Uterus (tissue), 4 donors: ENCODE results near the gene SPAG8. TPM values are rescaled to one million over a fixed set of nuclear protein-coding genes. Genes with fewer than 3 reads are reported as not detected.

Experiments used
- DNase-seq, 2 donors: peaks; one replicate each; pipeline ENCODE4 v3.0.0-alpha.2; 2019 to 2020
- H3K27ac ChIP-seq, 2 donors: fragments of 200-600 bp; sonication (generic); 1 replicate in 1 of 2; 2 replicates in 1 of 2; pipeline ENCODE4 v1.5.1; 2016 to 2018
- H3K27me3 ChIP-seq, 2 donors: fragments of 200-600 bp; sonication (generic); one replicate each; pipeline ENCODE4 v1.5.1; 2018 to 2019; ENCODE audit warnings: control low read depth in 1 of 2
- H3K36me3 ChIP-seq, 2 donors: fragments of 200-600 bp; sonication (generic); one replicate each; pipeline ENCODE4 v1.5.1; 2019; ENCODE audit warnings: control low read depth in 1 of 2
- H3K4me1 ChIP-seq, 2 donors: fragments of 200-600 bp; sonication (generic); one replicate each; pipeline ENCODE4 v1.5.1; 2018 to 2019; ENCODE audit warnings: control low read depth in 1 of 2
- H3K4me3 ChIP-seq, 2 donors: fragments of 200-600 bp; sonication (generic); 1 replicate in 1 of 2; 2 replicates in 1 of 2; pipeline ENCODE4 v1.5.1; 2018 to 2019; ENCODE audit warnings: mild to moderate bottlenecking in 1 of 2
- H3K9me3 ChIP-seq, 2 donors: fragments of 200-600 bp; sonication (generic); one replicate each; pipeline ENCODE4 v1.5.1; 2019; ENCODE audit warnings: control low read depth in 1 of 2
- POLR2A ChIP-seq, 2 donors: fragments of 450-650 bp; IDR thresholded peaks; one replicate each; pipeline ENCODE4 v1.6.1; 2016; ENCODE audit warnings: antibody characterized with exemption in 2 of 2, mild to moderate bottlenecking in 1 of 2, moderate library complexity in 1 of 2
- intact Hi-C: fragments of 100-400 bp; cut with DNase I; formaldehyde crosslinking; loops from one replicate; pipeline ENCODE4 v1.15.1; 2023; ENCODE audit warnings: low total_unique reads
- total RNA-seq, 4 donors: library from RNA; depleted of rRNA in 3 of 4; stranded (reverse); fragments of >200 nt in 3 of 4; gene quantifications; one replicate each; pipeline versions ENCODE4 v1.1.0 to v1.2.4, GENCODE V29; 2014 to 2023
- TF ChIP-seq, protein P1 (sequence below), 4 experiments: fragments of 200-600 bp in 2 of 4; fragments of 450-650 bp in 2 of 4; sonication (generic) in 2 of 4; IDR thresholded peaks; one replicate each; pipeline ENCODE4 v1.5.1; 2016 to 2019; ENCODE audit warnings: antibody characterized with exemption in 4 of 4, mild to moderate bottlenecking in 2 of 4, moderate library complexity in 1 of 4
- donor health status: DM: yes; HTN: yes; CAD: no.

SPAG8 gene
- total RNA-seq, 4 donors from 2014 or later = 0.26 to 6.0 (median 4.0) TPM; not detected in 1

DNA sequence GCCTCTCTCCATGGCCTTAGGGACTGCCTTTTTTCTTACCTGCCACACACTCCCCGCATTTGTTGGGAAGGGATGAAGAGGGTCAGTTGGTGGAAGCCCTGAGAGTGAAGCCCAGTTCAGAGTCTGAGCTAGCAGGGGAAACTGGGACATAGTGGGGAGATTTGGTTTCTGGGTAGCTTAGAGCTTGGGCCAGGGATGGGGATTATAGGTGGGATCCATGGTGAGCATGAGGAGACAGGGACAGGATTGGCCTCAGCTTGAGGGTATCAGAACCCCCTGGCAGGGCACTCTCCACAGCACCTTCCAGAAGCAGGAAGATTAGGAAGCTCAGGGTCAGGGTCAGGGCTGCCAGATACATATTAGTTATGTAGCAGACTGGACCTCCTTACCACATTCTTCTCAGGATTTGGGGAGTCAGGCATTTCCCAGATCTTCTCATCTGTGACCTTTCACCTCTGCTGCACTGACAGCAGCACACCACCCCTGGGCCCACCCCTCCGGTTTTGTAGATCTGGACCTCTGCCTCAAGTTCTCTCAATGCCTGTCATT is 40.3 kb upstream of the SPAG8 start:
- TF ChIP-seq POLR2A (IDR thresholded peaks at IDR 0.05) = no peak
- TF ChIP-seq, protein P1, sequence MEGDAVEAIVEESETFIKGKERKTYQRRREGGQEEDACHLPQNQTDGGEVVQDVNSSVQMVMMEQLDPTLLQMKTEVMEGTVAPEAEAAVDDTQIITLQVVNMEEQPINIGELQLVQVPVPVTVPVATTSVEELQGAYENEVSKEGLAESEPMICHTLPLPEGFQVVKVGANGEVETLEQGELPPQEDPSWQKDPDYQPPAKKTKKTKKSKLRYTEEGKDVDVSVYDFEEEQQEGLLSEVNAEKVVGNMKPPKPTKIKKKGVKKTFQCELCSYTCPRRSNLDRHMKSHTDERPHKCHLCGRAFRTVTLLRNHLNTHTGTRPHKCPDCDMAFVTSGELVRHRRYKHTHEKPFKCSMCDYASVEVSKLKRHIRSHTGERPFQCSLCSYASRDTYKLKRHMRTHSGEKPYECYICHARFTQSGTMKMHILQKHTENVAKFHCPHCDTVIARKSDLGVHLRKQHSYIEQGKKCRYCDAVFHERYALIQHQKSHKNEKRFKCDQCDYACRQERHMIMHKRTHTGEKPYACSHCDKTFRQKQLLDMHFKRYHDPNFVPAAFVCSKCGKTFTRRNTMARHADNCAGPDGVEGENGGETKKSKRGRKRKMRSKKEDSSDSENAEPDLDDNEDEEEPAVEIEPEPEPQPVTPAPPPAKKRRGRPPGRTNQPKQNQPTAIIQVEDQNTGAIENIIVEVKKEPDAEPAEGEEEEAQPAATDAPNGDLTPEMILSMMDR (IDR thresholded peaks at IDR 0.05) = no peak
- Histone ChIP-seq H3K27me3 (no peaks in the 10 kb centered on the region), H3K27ac (no peak overlapping the region), H3K9me3 (no peaks in the 10 kb centered on the region), H3K36me3 (no peaks in the 10 kb centered on the region), H3K4me1 (no peaks in the 10 kb centered on the region), H3K4me3 (no peak overlapping the region)
- intact Hi-C loops = no loop called here
- no peak for DNase-seq

DNA sequence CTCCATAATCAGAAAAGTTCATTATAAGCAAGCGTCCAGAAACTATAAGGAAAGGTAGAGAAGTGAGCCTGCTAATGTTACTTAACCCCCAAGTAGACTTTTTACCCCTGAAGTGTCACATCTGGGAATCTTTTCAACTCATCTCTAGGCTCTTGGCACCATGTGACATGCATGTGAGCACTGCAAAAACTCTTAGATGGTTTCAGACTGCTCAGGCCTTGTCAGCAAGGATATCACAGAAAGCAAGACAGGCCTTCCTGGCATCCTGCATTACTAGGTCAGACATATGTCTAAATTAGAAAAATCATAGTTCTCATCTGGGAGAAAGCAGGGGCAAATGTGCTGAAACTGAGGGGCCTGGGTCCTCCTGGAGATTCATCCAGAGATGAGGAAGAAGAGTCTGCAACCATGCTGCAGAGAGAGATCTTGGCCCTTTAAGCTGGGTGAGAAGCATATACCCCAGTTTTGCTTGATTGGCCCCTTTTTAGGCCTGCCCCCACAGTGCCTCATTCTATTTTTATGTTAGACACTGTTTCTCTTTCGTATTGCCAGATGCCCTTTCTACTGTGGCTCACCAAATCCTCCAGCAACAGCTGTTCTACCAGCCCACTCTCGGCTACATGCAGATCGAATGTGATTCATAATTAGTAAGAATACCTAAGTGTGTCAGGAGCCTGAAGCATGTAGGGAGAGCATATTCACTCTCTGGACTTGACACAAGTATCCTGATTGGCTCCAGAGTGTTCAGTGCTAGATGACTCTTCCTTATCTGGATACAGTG is 35.9 kb upstream of the SPAG8 start:
- Histone ChIP-seq H3K27me3 (no peaks in the 10 kb centered on the region), H3K9me3 (no peaks in the 10 kb centered on the region), H3K27ac (no peak overlapping the region), H3K4me1 (no peaks in the 10 kb centered on the region), H3K36me3 (no peaks in the 10 kb centered on the region), H3K4me3 (no peak overlapping the region)
- DNase-seq = no peak
- intact Hi-C loops = no loop called here
- TF ChIP-seq POLR2A (IDR thresholded peaks at IDR 0.05) = no peak
- TF ChIP-seq, protein P1 (IDR thresholded peaks at IDR 0.05) = no peak

DNA sequence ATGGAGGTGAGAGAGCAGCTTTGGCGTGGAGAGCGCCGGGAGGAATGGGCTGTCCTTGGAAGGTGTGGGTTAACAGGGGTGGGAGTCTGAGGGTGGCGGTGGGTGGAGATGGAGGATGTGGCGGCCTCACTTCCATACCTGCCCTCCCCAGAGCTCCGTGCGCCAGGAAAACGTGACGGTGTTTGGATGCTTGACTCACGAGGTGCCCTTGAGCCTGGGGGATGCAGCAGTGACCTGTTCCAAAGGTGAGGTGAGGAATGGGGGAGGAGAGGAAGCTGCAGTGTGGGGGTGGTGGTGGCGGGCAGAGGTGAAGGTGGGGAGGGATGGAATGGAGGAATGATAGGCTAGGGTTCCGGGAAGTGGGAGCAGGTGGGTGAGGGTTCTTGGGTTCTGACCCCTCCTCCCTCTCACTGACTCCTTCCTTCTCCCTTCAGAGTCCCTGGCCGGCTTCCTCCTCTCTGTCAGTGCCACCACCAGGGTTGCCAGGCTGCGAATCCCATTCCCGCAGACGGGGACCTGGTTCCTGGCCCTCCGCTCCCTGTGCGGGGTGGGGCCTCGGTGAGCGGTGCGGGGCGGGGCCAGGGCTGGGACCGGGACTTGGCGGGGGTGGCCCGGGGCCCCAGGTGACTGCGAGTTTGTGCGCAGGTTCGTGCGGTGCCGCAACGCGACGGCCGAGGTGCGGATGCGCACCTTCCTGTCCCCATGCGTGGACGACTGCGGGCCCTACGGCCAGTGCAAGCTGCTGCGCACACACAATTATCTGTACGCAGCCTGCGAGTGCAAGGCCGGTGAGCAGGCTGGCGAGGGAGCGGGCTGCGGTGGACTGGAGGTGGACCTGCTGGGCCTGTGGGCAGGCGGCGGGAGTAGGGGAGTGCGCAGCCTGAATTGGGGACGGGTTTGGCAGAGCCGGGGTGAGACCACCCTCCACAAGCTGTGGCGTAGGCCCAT is 34.0 kb upstream of the SPAG8 start:
- Histone ChIP-seq H3K27ac (peak overlapping the region in 1 of 2 donors; percentile 12), H3K9me3 (no peaks in the 10 kb centered on the region), H3K27me3 (no peaks in the 10 kb centered on the region), H3K36me3 (no peaks in the 10 kb centered on the region), H3K4me3 (no peak overlapping the region), H3K4me1 (no peaks in the 10 kb centered on the region)
- intact Hi-C loops = no loop called here
- no peak for DNase-seq
- no peak for TF ChIP-seq POLR2A (IDR thresholded peaks at IDR 0.05)
- TF ChIP-seq, protein P1 (IDR thresholded peaks at IDR 0.05) = no peak

DNA sequence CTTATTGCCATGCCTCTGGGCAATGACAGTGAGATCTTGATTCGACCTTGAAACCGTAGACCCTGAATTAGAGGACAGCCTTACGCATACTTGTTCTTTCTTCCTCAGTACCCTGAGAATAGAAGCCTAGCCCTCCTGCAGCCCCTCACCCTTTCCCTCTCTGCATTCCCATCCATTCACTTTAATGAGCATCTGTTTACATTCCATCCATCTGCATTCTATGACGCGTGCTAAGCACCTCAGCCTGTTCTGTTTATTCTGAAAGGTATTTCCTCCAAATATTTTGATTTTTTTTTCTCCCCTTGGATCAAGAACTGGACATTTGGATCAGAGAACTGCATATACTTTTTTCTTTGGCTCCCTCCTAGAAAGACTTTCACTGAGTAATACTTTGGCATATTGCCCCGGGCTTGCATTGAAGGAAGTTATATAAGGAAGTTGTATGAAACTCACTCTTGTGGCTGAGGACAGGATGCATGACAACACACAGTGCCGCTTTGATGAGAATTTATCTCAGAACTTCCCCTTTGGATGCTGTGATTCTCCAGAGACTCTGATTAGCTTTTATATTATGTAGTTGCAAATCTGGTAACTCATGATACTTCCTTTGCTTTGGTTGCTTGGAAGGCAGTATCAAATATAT is 32.7 kb upstream of the SPAG8 start:
- H3K27ac ChIP-seq = peak overlapping the region in 1 of 2 donors; percentile 12
- intact Hi-C loops = no loop called here
- no peak for TF ChIP-seq POLR2A (IDR thresholded peaks at IDR 0.05)
- TF ChIP-seq, protein P1 (IDR thresholded peaks at IDR 0.05) = no peak

More for the DNA sequence above, 32.7 kb upstream of the SPAG8 start:
- Histone ChIP-seq H3K4me1 (no peaks in the 10 kb centered on the region), H3K27me3 (no peaks in the 10 kb centered on the region), H3K36me3 (no peaks in the 10 kb centered on the region), H3K4me3 (no peak overlapping the region), H3K9me3 (no peaks in the 10 kb centered on the region)
- DNase-seq = peak in 1 of 2 donors; percentile 71
